HepG2 (cell line): ENCODE data around the gene SLC5A5. TPM values are rescaled to one million over a fixed set of nuclear protein-coding genes. Genes with fewer than 3 reads are reported as not detected.

Experiments
- ARNTL ChIP-seq: sonication (generic); formaldehyde crosslinking; IDR thresholded peaks from 2 replicates; pipeline ENCODE4 v1.4.0; 2020; ENCODE audit warnings: mild to moderate bottlenecking, missing genetic modification reagents
- ATRX ChIP-seq: sonication (generic); formaldehyde crosslinking; IDR thresholded peaks from 2 replicates; pipeline ENCODE4 v1.4.0; 2020; ENCODE audit warnings: missing genetic modification reagents, borderline replicate concordance
- DPF2 ChIP-seq: sonication (generic); formaldehyde crosslinking; IDR thresholded peaks from 2 replicates; pipeline ENCODE4 v1.4.0; 2020; ENCODE audit warnings: mild to moderate bottlenecking, low read depth, missing genetic modification reagents, borderline replicate concordance
- FOXA3 ChIP-seq: IDR thresholded peaks from 2 replicates; pipeline ENCODE4 v1.6.1; 2016; ENCODE audit warnings: missing genetic modification reagents, missing compliant biosample characterization
- GLI4 ChIP-seq: sonication (generic); formaldehyde crosslinking; IDR thresholded peaks from 2 replicates; pipeline ENCODE4 v1.5.1; 2020; ENCODE audit warnings: missing genetic modification reagents, mild to moderate bottlenecking, moderate library complexity, borderline replicate concordance
- HNF1A ChIP-seq, 2 experiments: sonication (generic) in 1 of 2; formaldehyde crosslinking in 1 of 2; IDR thresholded peaks; 2 replicates each; pipeline versions ENCODE4 v1.4.0 to v1.6.1; 2016 to 2020; ENCODE audit warnings: borderline replicate concordance in 1 of 2, low read depth in 1 of 2, mild to moderate bottlenecking in 1 of 2, missing genetic modification reagents in 1 of 2
- KDM6A ChIP-seq: IDR thresholded peaks from 2 replicates; pipeline ENCODE4 v1.6.1; 2016; ENCODE audit warnings: low read depth
- KLF13 ChIP-seq: sonication (generic); formaldehyde crosslinking; IDR thresholded peaks from 2 replicates; pipeline ENCODE4 v1.4.0; 2020; ENCODE audit warnings: mild to moderate bottlenecking, missing genetic modification reagents
- MTERF4 ChIP-seq: sonication (generic); formaldehyde crosslinking; IDR thresholded peaks from 2 replicates; pipeline ENCODE4 v1.8.0; 2023; ENCODE audit warnings: mild to moderate bottlenecking, missing genetic modification reagents
- PBX3 ChIP-seq: sonication (generic); formaldehyde crosslinking; IDR thresholded peaks from 2 replicates; pipeline ENCODE4 v1.8.1; 2023; ENCODE audit warnings: missing genetic modification reagents, inconsistent platforms, borderline replicate concordance
- PHF20 ChIP-seq: sonication (generic); formaldehyde crosslinking; IDR thresholded peaks from 2 replicates; pipeline ENCODE4 v1.5.0; 2020; ENCODE audit warnings: mild to moderate bottlenecking, missing genetic modification reagents
- U2AF1 ChIP-seq: fragments of 200-400 bp; formaldehyde crosslinking; optimal IDR thresholded peaks from 2 replicates; pipeline ENCODE3; 2017; ENCODE audit warnings: mild to moderate bottlenecking, low read depth, low read length
- ZMYM2 ChIP-seq: sonication (generic); formaldehyde crosslinking; IDR thresholded peaks from 2 replicates; pipeline ENCODE4 v1.8.0; 2022; ENCODE audit warnings: mild to moderate bottlenecking, missing genetic modification reagents
- ZMYM3 ChIP-seq: sonication (generic); formaldehyde crosslinking; IDR thresholded peaks from 2 replicates; pipeline ENCODE4 v1.5.1; 2020; ENCODE audit warnings: mild to moderate bottlenecking, missing genetic modification reagents
- ZNF235 ChIP-seq: sonication (generic); formaldehyde crosslinking; IDR thresholded peaks from 2 replicates; pipeline ENCODE4 v1.8.1; 2023; ENCODE audit warnings: mild to moderate bottlenecking, missing genetic modification reagents, borderline replicate concordance
- ZSCAN21 ChIP-seq: sonication (generic); formaldehyde crosslinking; IDR thresholded peaks from 2 replicates; pipeline ENCODE4 v1.8.0; 2022; ENCODE audit warnings: mild to moderate bottlenecking, missing genetic modification reagents, moderate library complexity, borderline replicate concordance
- ZSCAN30 ChIP-seq: sonication (generic); formaldehyde crosslinking; IDR thresholded peaks from 2 replicates; pipeline ENCODE4 v1.5.0; 2020; ENCODE audit warnings: mild to moderate bottlenecking, missing genetic modification reagents
- ZSCAN5A ChIP-seq: sonication (generic); formaldehyde crosslinking; IDR thresholded peaks from 2 replicates; pipeline ENCODE4 v1.8.0; 2022; ENCODE audit warnings: mild to moderate bottlenecking, missing genetic modification reagents, borderline replicate concordance
- polyA plus RNA-seq, 8 experiments: library from polyadenylated mRNA; depleted of rRNA in 3 of 8; stranded (reverse) in 7 of 8; unstranded in 1 of 8; fragments of >200 nt; fragmentation: Illumina TruSeq in 4 of 8; extraction: Trizol in 4 of 8; gene quantifications; 2 replicates each; pipeline versions ENCODE4 v1.2.1 to v1.2.3, GENCODE V29; 2011 to 2016; ENCODE audit warnings: low read depth in 4 of 8, missing spikeins in 1 of 8, mixed read lengths in 1 of 8; ENCODE audit not compliant: insufficient read depth in 1 of 8
- total RNA-seq, 5 experiments: library from RNA; depleted of rRNA; stranded (reverse); fragments of >200 nt; fragmentation: Illumina TruSeq; extraction: Trizol; gene quantifications; 2 replicates each; pipeline ENCODE4 v1.2.3, GENCODE V29; 2016; ENCODE audit warnings: low read depth in 1 of 5

The SLC5A5 gene
- total and polyA plus RNA-seq, 2 of the 13 experiments (the other 11 are each of a cell fraction or from before 2014, with no cell fraction given), result not detected

- TF ChIP-seq ZSCAN5A, result no peak
- no peak for TF ChIP-seq ZMYM2 (CRISPR knock-in tag)
- TF ChIP-seq GLI4, result no peak
- peak; percentile 55; the same call in 1 of the 2 replicates for TF ChIP-seq PHF20
- TF ChIP-seq KLF13 (CRISPR knock-in tag), result no peak
- TF ChIP-seq ARNTL, result peak; percentile 30; the same call in 1 of the 2 replicates
- TF ChIP-seq DPF2 (CRISPR knock-in tag), result no peak
- TF ChIP-seq ATRX (CRISPR knock-in tag), result no peak
- TF ChIP-seq ZMYM3 (CRISPR knock-in tag), result 0 out of 2 replicates have a peak, but pooled peaks have one; percentile 24
- no peak for TF ChIP-seq HNF1A (IDR thresholded peaks at IDR 0.05; ENCODE audit: low read depth)
- TF ChIP-seq HNF1A (CRISPR knock-in tag; IDR thresholded peaks at IDR 0.05; ENCODE audit: borderline replicate concordance), result 0 out of 2 replicates have a peak, but pooled peaks have one; percentile 45
- no peak for TF ChIP-seq PBX3 (CRISPR knock-in tag)
- no peak for TF ChIP-seq ZNF235 (CRISPR knock-in tag)
- TF ChIP-seq KDM6A, result peak; percentile 51
- no peak for TF ChIP-seq MTERF4 (CRISPR knock-in tag)
- no peak for TF ChIP-seq ZSCAN30 (CRISPR knock-in tag)
- TF ChIP-seq U2AF1, result no peak
- TF ChIP-seq FOXA3 (CRISPR knock-in tag), result 0 out of 2 replicates have a peak, but pooled peaks have one; percentile 8
- TF ChIP-seq ZSCAN21, result 0 out of 2 replicates have a peak, but pooled peaks have one; percentile 35
These were observed 24.0 kb upstream of the SLC5A5 start, which contains the start of gene JAK3 (continued) for GRCh38 chr19:17847538-17848366.
